Islet of Langerhans (tissue), 1 donor: ENCODE data around the gene HCRT.
A peak's percentile ranks its signal among the peaks of the same experiment; 100 is the strongest.

Source experiments
- FAIRE-seq: peaks from one replicate; lab custom pipeline; 2011; peaks lifted over from hg19 to GRCh38; lab: Jason Lieb, UNC

Gene HCRT

GRCh38 chr17:42136654-42137051 lies 48.6 kb downstream of the HCRT start:
- no peak for FAIRE-seq

GRCh38 chr17:42135664-42136653 lies 49.3 kb downstream of the HCRT start:
- FAIRE-seq, result peak; percentile 99

DNA sequence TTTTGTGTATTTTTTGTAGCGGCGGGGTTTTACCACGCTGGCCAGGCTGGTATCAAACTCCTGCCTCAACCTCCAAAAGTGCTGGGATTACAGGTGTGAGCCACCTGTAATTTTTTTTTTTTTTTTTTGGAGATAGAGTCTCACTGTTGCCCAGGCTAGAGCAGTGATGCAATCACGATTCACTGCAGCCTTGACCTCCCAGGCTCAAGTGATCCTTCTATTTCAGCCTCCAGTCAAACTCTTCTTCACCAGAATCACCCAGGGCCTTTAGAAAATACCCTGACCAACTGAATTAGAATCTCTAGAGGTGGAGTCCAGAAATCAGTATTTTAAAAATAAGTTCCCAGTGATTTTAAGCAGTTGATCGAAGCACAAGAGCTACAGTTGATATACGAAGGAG lies 50.1 kb downstream of the HCRT start:
- FAIRE-seq, result no peak
